Measurements from ENCODE around the gene PCSK5. TPM values are rescaled to one million over a fixed set of nuclear protein-coding genes. Genes with fewer than 3 reads are reported as not detected.

Gene PCSK5
- total RNA-seq, 2 experiments from 2014 or later, result 14.4 to 15.2 TPM

- Mint-ChIP-seq H3K4me3 (no peak overlapping the region), H3K9me3 (peaks cover 2% of the 10 kb centered on the region), H3K36me3 (ENCODE audit: low read depth) (no peaks in the 10 kb centered on the region), H3K27ac (no peak overlapping the region), H3K27me3 (peaks cover 31% of the 10 kb centered on the region), H3K4me1 (ENCODE audit: low read depth) (no peaks in the 10 kb centered on the region)
- H3K4me3 ChIP-seq (ENCODE audit: low read length), result no peak overlapping the region
- H3K27ac ChIP-seq (ENCODE audit: low read depth in 1 of 2, low read length in 2 of 2), result no peak overlapping the region
- no peak for TF ChIP-seq CTCF (IDR thresholded peaks at IDR 0.05)
- ChIA-PET CTCF (no interaction called here), POLR2A (no interaction called here)
- H3K36me3 ChIP-seq (ENCODE audit: insufficient read depth, low read length), result no peaks in the 10 kb centered on the region
- H3K27me3 ChIP-seq (ENCODE audit: control insufficient read depth in 1 of 2, insufficient read depth in 2 of 2, low read length in 2 of 2), result no peaks in the 10 kb centered on the region
- H3K9me3 ChIP-seq (ENCODE audit: control insufficient read depth in 1 of 2, insufficient read depth in 1 of 2, low read length in 2 of 2), result peaks cover 0 to 8% of the 10 kb centered on the region in 2 experiments
- intact Hi-C loops (cut with DNase I, micrococcal nuclease), result no loop called here
- ATAC-seq (ENCODE audit: poor library complexity) (no peak), DNase-seq (no peak)
- no peaks in the 10 kb centered on the region for H3K4me1 ChIP-seq (ENCODE audit: insufficient read depth, low read length)
These were observed 451.1 kb downstream of the PCSK5 start for GRCh38 chr9:76341616-76342015.

- Histone ChIP-seq H3K36me3 (ENCODE audit: insufficient read depth, low read length) (no peaks in the 10 kb centered on the region), H3K4me1 (ENCODE audit: insufficient read depth, low read length) (no peaks in the 10 kb centered on the region), H3K9me3 (ENCODE audit: control insufficient read depth in 1 of 2, insufficient read depth in 1 of 2, low read length in 2 of 2) (peaks cover 0 to 8% of the 10 kb centered on the region in 2 experiments), H3K4me3 (ENCODE audit: low read length) (no peak overlapping the region), H3K27ac (ENCODE audit: low read depth in 1 of 2, low read length in 2 of 2) (no peak overlapping the region), H3K27me3 (ENCODE audit: control insufficient read depth in 1 of 2, insufficient read depth in 2 of 2, low read length in 2 of 2) (no peaks in the 10 kb centered on the region)
- POLR2A ChIA-PET, result no interaction called here
- no peaks in the 10 kb centered on the region for H3K4me1 Mint-ChIP-seq (ENCODE audit: low read depth)
- DNase-seq, result no peak
- no peak overlapping the region for H3K27ac Mint-ChIP-seq
- CTCF ChIA-PET, result no interaction called here
- H3K36me3 Mint-ChIP-seq (ENCODE audit: low read depth), result no peaks in the 10 kb centered on the region
- no peak overlapping the region for H3K4me3 Mint-ChIP-seq
- intact Hi-C loops (cut with DNase I, micrococcal nuclease), result no loop called here
- peaks cover 2% of the 10 kb centered on the region for H3K9me3 Mint-ChIP-seq
- ATAC-seq (ENCODE audit: poor library complexity), result no peak
- peaks cover 31% of the 10 kb centered on the region for H3K27me3 Mint-ChIP-seq
- no peak for TF ChIP-seq CTCF (IDR thresholded peaks at IDR 0.05)
These were observed 451.7 kb downstream of the PCSK5 start for GRCh38 chr9:76342201-76342600.

GRCh38 chr9:76342858-76343257 lies 452.4 kb downstream of the PCSK5 start:
- TF ChIP-seq CTCF (IDR thresholded peaks at IDR 0.05), result no peak
- no peak for ATAC-seq (ENCODE audit: poor library complexity)
- intact Hi-C loops (cut with DNase I, micrococcal nuclease), result no loop called here
- Histone ChIP-seq H3K4me1 (ENCODE audit: insufficient read depth, low read length) (no peaks in the 10 kb centered on the region), H3K27ac (ENCODE audit: low read depth in 1 of 2, low read length in 2 of 2) (no peak overlapping the region), H3K9me3 (ENCODE audit: control insufficient read depth in 1 of 2, insufficient read depth in 1 of 2, low read length in 2 of 2) (peaks cover 0 to 8% of the 10 kb centered on the region in 2 experiments), H3K27me3 (ENCODE audit: control insufficient read depth in 1 of 2, insufficient read depth in 2 of 2, low read length in 2 of 2) (no peaks in the 10 kb centered on the region), H3K4me3 (ENCODE audit: low read length) (no peak overlapping the region), H3K36me3 (ENCODE audit: insufficient read depth, low read length) (no peaks in the 10 kb centered on the region)
- POLR2A ChIA-PET, result no interaction called here
- Mint-ChIP-seq H3K36me3 (ENCODE audit: low read depth) (no peaks in the 10 kb centered on the region), H3K27ac (no peak overlapping the region), H3K4me3 (no peak overlapping the region), H3K4me1 (ENCODE audit: low read depth) (no peaks in the 10 kb centered on the region), H3K27me3 (peaks cover 31% of the 10 kb centered on the region), H3K9me3 (peaks cover 2% of the 10 kb centered on the region)
- no peak for DNase-seq
- CTCF ChIA-PET, result no interaction called here

Data from CD4-positive, alpha-beta T cell (primary cell).